HG03460 (cell line): ENCODE measurements around the gene HINT1.
"Not testable (repeated sequence)": the region's sequence is repeated elsewhere in the genome, so short reads cannot be mapped to it uniquely, and the experiment has no call there.

Experiments used
- ATAC-seq: cut with Tn5 transposase; IDR thresholded peaks from one replicate; pipeline ENCODE4 v1.9.1; 2021; ENCODE audit not compliant: unreplicated experiment

Gene HINT1

DNA sequence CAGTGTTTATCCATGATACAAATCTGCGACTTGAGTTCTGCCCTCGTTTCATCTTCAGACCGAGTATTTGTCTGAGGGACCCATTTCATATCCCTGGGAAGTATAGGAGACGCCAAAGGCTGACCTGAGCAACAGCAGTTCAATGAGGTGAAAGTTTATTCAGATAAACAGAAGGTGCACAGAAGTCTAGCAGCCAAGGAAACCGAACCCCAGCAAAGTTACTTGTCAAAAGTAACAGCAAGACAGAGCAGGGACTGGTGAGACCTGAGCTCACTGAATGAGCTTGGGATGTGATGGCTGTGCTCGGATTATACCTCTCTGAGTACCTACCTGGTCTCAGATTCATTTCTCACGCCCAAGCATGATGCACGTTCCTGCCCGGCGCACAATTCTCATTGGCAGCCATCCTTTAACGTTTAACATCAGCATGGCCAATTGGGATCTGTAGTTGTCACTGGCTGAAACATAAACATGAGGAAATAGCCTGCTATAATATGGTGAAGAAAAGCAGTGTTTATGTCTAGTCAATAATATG is 6.3 kb upstream of the HINT1 start:
- ATAC-seq, result no peak

DNA sequence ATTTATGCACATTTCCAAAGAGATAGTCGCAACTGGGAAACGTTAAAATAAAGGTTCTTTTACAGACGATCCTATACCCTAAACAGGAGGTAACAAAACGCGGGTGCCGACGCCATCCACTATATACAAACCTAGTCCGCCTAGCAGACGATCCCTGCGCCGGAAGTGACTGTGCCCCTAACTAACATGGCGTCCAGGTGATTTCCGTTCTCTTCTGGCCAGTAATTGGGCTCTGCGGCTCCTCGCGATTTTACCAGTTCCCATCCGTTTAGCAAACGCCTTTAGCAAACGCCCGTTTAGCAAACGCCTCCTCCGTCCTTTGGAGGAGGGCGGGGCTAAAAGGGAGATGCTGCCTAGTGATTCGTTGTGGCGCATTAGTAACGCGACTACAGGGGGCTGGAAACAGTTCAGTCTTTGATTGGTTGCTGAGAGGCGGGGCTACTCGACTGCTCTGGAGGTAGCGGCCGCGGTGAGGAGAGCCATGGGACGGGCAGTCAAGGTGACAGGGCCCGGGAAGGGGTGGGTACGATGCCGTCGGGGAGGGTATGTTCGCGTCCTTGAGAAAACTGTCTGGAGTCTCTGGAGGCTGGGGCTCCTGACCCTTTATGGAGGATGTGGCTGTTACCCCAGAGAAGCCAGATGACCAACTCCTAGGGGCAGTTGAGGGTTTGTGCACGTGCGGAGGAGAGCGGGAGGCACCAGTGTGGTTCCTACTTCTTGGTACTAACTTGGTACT is 5.7 kb upstream of the HINT1 start, which contains the start of gene LYRM7:
LYRM7 (plus strand) TSS at position 405 of the 736 bp plus-strand sequence; CDS start at position 482, 77 bp downstream.
- ATAC-seq, result peak; percentile 99

DNA sequence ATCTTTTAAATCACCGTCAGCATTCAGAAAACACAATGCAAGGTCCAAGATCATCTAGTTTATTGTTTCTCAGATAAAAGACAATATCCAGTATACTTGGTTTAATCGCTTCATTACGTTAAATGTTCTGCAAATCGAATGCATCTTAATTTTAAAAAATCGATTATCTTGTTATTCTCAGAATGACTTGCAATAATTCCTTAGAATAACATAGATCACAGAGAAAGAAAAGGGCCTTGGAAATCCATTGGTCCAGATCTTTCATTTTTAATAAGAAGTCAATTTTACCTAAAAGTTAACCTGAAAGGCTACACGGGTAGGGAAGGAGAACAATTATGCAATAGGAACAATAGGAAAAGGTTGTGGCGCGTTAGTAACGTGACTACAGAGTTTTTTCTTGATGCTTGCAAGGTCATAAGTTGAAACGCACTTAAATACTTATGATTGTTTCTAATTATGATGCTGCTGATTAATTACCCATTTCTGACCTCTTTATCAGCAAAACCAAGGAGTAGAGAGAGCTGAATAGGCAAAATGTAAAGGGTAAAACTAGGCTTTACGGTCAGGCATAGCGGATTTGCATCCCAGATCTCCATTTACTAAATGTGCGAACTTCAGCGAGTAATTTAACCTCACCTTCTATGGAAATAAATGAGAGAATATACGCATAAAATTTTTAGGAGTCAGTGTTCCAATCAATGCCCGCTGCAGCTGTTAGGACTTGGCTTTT is 4.9 kb upstream of the HINT1 start:
- ATAC-seq, result no peak

DNA sequence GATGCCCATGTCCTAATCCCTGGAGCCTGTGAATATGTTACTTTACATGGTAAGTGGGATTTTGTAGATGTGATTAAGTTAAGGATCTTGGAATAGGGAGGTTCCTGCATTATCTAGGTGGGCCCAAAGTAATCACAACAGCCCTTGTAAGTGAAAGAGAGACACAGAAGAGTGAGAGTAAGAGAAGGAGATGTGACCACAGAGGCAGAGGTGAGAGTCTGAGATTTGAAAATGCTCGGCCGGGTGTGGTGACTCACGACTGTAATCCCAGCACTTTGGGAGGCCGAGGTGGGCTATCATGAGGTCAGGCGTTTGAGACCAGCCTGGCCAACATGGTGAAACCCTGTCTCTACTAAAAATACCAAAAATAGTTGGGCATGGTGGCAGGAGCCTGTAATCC is 2.6 kb upstream of the HINT1 start:
- ATAC-seq, result no peak

DNA sequence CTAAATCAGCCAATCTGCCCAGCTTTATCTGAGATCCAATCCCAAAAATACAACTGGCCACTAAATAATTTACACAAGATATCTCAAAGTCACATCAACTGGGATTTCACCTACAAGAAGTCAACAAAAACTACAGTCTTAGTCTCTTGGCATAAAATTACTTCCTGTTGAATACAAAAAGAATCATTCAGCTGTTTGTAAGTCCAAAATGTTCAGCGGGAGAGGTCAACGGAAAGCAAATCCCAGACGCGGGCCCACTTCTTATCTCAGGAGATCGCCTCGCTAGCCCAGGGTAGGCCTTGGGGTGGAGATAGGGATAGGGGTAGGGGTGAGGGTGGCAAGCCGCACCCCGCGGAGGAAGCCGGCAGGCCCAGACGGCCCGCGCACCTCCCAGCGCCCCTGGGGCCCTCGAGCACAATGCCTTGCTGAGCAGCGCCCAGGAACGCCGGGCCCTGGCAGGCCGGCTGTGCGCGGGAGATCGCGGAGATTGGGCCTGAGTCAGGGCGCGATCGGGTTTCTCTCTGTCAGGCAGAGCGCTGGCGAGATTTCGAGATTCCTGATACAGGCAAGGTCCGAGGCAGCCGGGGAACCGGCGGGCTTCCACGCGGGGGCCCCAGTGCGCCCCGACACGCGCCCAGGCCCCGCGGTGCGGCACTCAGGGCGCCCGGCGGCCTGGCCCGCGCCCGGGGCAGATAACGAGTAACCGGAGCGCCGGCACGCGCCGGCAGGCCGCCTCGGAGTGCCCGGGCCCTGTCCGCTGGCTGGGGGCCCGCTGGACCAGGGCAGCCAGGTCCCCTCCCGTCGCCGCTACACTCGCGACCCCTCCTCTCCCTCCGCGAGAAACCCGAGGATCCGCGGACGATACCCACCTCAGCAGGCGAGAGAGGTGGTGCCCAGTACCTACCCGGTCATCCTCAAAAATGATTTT is 601 bp downstream of the HINT1 start:
- ATAC-seq, result peak; percentile 72

DNA sequence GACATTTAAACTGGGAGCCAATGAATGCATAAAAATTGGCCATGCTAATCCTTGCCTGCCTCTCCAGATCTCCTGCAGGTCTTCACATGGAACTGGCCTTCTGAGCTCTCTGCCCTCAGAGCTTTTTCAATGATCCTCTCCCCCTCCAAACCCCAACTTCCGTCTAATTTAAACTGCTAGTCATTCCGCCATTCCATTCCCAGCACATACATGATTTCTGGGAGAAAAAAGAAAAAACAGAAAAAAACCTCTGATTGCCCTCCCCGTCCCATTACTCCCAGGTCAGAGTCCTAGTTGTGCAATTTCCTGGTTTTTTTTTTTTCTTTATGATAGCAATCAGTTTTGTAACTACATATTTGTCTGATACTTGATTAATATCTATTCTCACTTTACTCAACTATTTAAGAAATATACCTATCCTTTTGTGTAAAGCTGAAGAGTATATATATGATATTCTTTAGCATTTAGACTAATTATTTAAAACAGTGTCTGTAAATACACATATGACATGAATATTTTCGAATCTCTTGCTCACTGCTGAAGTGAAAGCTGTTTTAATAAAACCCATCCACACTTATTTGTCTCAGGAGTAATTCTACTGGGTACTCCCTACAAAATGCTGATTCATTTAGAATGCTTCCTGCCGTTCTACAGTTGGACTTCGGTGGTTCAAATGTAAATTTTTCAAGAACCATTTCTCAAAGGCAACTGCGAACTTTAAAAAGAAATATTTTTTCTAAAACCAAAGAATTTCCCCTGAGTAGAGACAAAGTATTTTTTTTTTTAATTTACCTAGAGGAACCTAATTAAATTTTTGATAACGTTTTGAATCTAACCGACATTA is 1.6 kb downstream of the HINT1 start:
- no peak for ATAC-seq

DNA sequence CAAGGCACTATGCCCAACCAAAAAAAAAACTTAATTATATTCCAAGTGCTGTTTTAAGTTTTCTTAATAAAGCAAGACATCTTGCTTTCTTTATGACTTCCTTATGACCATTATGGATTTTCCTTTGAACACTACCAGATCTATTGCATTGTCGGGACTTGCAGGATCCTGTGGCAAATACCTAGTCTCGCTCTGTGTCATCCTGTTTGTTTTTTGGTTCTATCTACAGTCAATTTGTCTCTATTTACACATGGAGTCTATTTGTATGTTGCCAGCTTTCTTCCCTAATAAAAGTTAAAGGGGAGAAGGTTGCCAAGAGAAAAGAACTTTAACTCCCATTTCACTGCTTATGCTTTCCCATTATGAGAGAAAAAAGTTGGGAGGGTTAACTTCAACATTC is 4.9 kb downstream of the HINT1 start:
- ATAC-seq, result no peak

DNA sequence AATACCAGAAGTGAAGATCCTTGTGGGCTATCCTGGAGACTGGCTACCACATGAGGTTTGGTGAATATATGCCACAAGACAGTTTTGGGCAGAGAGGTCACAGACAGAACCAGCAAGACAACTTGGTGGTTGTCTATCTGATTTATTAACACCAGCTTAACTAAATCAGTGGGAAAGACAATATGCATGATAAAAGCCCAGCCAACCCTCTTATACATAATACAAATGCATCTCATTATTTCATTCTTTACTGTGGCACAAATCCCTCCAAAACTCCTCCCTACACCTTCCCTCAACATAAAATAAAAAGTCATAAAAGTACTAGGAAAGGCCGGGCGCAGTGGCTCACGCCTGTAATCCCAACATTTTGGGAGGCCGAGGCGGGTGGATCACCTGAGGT is 8.1 kb downstream of the HINT1 start:
- ATAC-seq, result no peak

DNA sequence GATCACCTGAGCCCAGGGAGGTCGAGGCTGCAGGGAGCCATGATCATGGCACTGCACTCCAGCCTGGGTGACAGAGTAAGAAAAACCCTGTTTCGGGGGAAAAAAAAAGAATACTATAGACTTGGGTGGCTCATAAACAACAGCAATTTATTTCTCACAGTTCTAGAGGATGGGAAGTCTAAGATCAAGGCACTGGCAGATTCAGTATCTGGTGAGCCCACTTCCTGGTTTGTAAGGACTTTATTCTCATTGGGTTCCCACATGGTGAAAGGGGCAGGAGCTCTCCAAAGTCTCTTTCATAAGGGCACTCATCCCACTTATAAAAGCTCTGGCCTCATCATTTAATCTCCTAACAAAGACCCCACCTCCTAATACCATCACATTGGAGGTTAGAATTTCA is 8.7 kb downstream of the HINT1 start:
- ATAC-seq, result no peak

DNA sequence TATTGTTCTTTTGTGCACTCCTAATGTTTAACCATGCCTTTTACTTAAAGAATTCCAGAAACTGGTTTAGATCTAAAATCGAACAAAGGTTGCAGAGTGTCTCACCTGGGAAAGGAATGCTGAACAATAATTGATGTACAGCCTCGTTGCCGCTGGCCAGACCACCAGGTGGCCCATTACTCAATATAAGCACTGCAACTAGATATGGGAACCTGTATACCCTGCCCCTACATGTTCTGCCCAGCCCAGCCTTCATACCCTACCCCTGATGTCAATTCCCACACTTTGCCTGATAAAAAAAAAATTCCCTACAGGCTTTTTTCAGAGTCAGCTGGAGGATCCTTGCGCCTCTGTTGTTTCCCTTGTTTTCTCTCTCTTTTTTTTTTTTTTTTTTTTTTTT is 13.8 kb downstream of the HINT1 start:
- no peak for ATAC-seq

DNA sequence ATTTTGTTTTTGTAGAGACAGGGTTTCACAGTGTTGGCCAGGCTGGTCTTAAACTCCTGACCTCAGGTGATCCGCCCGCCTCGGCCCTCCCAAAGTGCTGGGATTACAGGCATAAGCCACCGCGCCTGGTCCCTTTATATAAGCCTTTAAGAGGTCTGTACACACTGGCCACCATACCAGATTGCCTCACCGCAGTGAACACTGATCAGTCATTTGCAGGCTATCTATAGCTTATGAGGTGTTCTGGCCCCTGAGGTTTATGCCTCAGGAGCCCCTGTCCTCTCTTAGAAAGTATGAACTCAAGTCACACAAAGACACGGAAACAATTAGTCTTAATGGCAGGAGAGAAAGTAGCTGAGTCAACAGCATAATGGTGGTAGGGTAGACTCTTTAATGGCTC is 14.6 kb downstream of the HINT1 start:
- ATAC-seq, result no peak

DNA sequence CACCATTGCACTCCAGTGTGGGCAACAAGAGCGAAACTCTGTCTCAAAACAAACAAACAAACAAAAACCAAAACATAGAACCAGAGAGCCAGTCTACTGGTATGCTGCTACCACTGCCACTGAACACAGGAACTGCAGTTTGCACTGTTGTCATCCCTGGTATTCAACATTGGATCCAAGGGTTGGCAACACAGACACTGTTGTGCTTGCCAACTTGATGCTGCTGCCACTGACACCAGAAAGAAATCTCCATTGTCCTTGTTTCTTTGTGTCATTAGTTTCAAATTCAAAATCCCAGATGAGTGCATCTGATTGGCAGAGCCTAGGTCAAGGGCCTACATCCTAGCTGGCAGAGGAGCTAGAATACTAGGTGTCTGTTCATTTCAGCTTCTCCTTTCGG is 16.2 kb downstream of the HINT1 start:
- ATAC-seq, result no peak

DNA sequence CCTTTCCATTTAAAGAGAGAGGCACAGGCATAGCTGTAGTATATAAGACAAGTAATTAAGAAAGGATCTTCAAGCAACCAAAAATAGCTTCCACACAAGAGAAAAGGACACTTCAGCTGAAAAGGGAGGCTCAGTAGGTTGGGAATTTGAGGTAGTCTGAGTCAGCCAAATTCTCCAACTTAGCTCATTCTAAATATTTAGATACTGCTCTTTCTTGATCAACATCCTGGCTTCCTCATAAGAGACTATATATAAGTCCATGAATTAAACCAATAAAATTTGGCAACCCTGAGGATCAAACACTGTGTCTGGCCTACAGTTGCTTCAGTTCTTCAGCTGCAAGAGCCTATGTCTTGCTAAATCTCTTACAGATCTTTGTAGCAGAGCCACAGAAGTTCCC is 17.8 kb downstream of the HINT1 start:
- no peak for ATAC-seq

DNA sequence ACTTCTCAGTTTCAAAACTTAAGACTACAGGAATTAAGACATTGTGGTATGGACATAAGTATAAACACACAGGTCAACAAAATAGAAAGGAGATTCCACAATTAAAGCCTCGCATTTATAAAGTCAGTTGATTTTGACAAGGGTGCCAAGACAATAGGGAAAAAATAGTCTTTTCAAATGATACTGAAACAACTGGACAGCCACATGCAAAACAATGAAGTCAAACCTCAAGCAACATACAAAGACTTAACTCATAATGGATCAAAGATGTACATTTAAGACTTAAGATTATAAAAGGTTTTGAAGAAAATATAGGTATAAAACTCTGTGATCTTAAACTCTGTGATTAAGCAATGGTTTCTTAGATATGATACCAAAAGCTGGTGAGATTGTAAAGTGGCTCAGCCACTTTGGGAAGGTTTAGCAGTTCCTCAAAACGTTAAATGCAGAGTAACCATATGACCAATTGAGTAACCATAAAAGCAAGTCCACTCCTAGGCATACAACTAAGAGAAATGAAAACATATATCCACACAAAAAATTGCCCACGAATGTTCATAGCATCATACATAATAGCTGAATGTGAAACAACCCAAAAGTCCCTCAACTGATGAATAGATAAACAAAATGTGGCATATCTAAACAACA is 22.0 kb downstream of the HINT1 start:
- no peak for ATAC-seq

DNA sequence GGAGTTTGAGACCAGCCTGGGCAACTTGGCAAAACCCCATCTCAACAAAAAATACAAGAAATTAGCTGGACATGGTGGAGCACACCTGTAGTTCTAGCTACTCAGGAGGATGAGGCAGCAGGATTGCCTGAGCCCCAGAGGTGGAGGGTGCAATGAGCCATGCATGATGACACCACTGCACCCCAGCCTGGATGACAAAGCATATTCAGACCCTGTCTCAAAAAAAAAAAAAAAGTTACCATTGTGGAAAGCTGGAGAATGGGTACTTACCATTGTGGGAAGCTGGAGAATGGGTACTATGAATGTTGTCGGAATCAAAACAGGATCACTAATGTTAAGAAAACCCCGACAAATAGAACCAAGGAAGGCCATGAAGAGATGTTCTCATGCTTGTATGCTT is 25.7 kb downstream of the HINT1 start:
- no peak for ATAC-seq

DNA sequence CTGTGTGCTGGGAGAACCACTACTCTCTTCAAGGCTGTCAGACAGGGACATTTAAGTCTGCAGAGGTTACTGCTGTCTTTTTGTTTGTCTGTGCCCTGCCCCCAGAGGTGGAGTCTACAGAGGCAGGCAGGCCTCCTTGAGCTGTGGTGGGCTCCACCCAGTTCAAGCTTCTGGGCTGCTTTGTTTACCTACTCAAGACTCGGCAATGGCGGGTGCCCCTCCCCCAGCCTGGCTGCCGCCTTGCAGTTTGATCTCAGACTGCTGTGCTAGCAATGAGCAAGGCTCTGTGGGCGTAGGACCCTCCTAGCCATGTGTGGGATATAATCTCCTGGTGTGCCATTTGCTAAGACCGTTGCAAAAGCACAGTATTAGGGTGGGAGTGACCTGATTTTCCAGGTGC is 26.6 kb downstream of the HINT1 start:
- not testable (repeated sequence) for ATAC-seq

DNA sequence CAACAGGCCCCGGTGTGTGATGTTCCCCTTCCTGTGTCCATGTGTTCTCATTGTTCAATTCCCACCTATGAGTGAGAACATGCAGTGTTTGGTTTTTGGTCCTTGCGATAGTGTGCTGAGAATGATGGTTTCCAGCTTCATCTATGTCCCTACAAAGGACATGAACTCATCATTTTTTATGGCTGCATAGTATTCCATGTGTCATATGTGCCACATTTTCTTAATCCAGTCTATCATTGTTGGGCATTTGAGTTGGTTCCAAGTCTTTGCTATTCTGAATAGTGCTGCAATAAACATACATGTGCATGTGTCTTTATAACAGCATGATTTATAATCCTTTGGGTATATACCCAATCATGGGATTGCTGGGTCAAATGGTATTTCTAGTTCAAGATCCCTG is 32.0 kb downstream of the HINT1 start:
- ATAC-seq, result not testable (repeated sequence)

DNA sequence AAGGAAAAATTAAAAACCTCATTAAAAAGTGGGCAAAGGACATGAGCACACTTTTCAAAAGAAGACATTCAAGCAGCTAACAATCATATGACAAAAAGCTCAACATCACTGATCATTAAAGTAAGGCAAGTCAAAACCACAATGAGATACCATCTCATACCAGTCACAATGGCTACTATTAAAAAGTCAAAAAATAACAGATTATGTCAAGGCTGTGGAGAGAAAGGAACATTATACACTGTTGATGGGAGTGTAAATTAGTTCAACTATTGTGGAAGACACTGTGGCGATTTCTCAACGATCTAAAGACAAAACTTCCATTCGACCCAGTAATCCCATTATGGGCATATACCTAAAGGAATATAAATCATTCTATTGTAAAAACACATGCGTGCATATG is 35.8 kb downstream of the HINT1 start:
- ATAC-seq, result no peak

DNA sequence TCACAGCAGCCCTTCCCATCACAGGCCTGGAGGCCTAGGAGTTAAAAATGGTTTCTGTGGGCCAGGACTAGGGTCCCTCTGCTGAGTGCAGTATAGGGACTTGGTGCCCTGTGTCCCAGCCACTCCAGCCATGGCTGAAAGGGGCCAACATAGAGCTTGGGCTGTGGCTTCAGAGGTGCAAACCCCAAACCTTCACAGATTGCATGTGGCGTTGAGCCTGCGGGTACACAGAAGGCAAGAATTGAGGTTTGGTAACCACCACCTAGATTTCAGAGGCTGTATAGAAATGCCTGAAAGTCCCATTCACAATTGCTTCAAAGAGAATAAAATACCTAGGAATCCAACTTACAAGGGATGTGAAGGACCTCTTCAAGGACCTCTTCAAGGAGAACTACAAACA is 37.8 kb downstream of the HINT1 start:
- not testable (repeated sequence) for ATAC-seq

DNA sequence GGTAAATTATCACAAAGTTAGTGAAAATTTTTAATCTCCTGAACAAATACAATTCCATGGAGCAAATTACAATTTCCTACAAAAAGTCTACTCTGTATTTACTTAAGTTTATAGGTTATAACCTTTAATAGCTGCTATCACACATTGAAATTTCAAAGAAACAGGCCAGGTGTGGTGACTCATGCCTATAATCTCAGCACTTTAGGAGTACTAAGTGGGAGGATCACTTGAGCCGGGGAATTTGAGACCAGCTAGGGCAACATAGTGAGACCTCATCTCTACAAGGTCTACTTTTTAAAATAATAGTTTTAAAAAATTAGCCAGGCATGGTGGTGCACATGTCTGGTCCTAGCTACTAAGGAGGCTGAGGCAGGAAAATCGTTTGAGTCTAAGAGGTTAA is 50.3 kb downstream of the HINT1 start:
- no peak for ATAC-seq
